DMS153 treated with DMSO at 0.1 percent for 48 hours (cell line): ENCODE data around the gene LMOD3.

Experiments
- DNase-seq: peaks from one replicate; lab custom pipeline; 2025; ENCODE audit not compliant: unreplicated experiment; lab: John Stamatoyannopoulos, UW

LMOD3 gene

GRCh38 chr3:69094467-69095205, 27.8 kb downstream of the LMOD3 start:
- DNase-seq, result no peak

GRCh38 chr3:69092030-69092516, 30.3 kb downstream of the LMOD3 start:
- no peak for DNase-seq

- no peak for DNase-seq
Observed at GRCh38 chr3:69091389-69092029, 30.9 kb downstream of the LMOD3 start.

- no peak for DNase-seq
Observed at GRCh38 chr3:69090021-69090420, 32.4 kb downstream of the LMOD3 start.

GRCh38 chr3:69088063-69088462, 34.3 kb downstream of the LMOD3 start:
- DNase-seq, result no peak

GRCh38 chr3:69087030-69087791, 35.2 kb downstream of the LMOD3 start:
- no peak for DNase-seq

- DNase-seq, result peak; percentile 20
Observed at GRCh38 chr3:69085833-69086722, 36.3 kb downstream of the LMOD3 start.

GRCh38 chr3:69085168-69085832, 37.1 kb downstream of the LMOD3 start:
- DNase-seq, result no peak

GRCh38 chr3:69084326-69085167, 37.8 kb downstream of the LMOD3 start, which contains the start of gene ARL6IP5:
TSS of gene ARL6IP5 (plus strand) at chr3:69084937. CDS start at chr3:69085048, 111 bp downstream.
- DNase-seq, result peak; percentile 32

GRCh38 chr3:69082805-69083204, 39.6 kb downstream of the LMOD3 start:
- DNase-seq, result no peak

- DNase-seq, result no peak
Observed at GRCh38 chr3:69082361-69082760, 40.0 kb downstream of the LMOD3 start.

GRCh38 chr3:69081583-69082262, 40.7 kb downstream of the LMOD3 start:
- no peak for DNase-seq

GRCh38 chr3:69080233-69080920, 42.0 kb downstream of the LMOD3 start, which contains the start of gene UBA3:
TSS of gene UBA3 (minus strand) at chr3:69080365. CDS start at chr3:69080353, 12 bp downstream.
- DNase-seq, result peak; percentile 15

- DNase-seq, result no peak
Observed at GRCh38 chr3:69079269-69080159, 42.9 kb downstream of the LMOD3 start.

GRCh38 chr3:69072928-69073327, 49.5 kb downstream of the LMOD3 start:
- DNase-seq, result no peak

- DNase-seq, result no peak
Observed at GRCh38 chr3:69066121-69066520, 56.3 kb downstream of the LMOD3 start.
